ENCODE data around the gene PDZD2.
"Not testable (repeated sequence)": the region's sequence is repeated elsewhere in the genome, so short reads cannot be mapped to it uniquely, and the experiment has no call there.

PDZD2 gene

GRCh38 chr5:32110111-32110696 lies 471.3 kb downstream of the PDZD2 start:
- Mint-ChIP-seq H3K27me3 (no peaks in the 10 kb centered on the region), H3K4me1 (peaks cover 13% of the 10 kb centered on the region), H3K4me3 (no peak overlapping the region), H3K9me3 (no peaks in the 10 kb centered on the region), H3K27ac (no peak overlapping the region), H3K36me3 (ENCODE audit: low read depth) (peaks cover 37% of the 10 kb centered on the region)
- ATAC-seq (no peak), DNase-seq (no peak)

- ATAC-seq, result no peak
- H3K9me3 Mint-ChIP-seq, result no peaks in the 10 kb centered on the region
- DNase-seq, result no peak
- peaks cover 48% of the 10 kb centered on the region for H3K36me3 Mint-ChIP-seq (ENCODE audit: low read depth)
- H3K27ac Mint-ChIP-seq, result peak overlapping the region; percentile 95
- H3K4me1 Mint-ChIP-seq, result peaks cover 51% of the 10 kb centered on the region
- H3K27me3 Mint-ChIP-seq, result no peaks in the 10 kb centered on the region
- peak overlapping the region; percentile 32 for H3K4me3 Mint-ChIP-seq
Observed at GRCh38 chr5:32115985-32116384, 477.1 kb downstream of the PDZD2 start.

DNA sequence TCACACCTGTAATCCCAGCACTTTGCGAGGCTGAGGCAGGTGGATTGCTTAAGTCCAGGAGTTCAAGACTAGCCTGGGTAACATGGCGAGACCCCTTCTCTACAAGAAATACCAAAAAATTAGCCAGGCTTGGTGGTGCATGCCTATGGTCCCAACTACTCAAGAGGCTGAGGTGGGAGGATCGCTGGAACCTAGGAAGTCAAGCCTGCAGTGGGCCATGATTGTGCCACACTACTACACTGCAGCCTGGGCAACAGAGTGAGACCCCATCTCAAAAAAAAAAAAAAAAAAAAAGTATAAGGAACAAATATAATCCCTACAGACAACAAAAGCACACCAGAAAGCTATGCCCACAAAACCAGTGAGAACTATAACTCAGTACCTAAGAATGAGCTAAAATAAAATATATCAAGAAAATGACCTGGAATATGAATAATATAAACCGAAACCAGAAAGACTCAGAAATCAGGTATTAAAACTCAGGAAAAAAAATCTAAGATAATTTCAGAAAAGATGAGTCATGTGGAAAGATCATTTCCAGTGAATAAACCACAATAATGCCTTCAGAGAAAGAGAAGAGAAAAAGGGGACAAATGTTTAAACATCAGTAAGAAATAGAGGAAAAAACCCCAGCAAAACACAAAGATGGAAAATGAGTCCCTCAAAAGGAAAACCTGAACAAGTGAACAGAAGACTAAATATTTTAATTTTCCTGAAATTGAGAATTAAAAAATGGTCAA lies 477.8 kb downstream of the PDZD2 start:
- no peaks in the 10 kb centered on the region for H3K27me3 Mint-ChIP-seq
- no peaks in the 10 kb centered on the region for H3K9me3 Mint-ChIP-seq
- H3K36me3 Mint-ChIP-seq (ENCODE audit: low read depth), result peaks cover 49% of the 10 kb centered on the region
- peaks cover 53% of the 10 kb centered on the region for H3K4me1 Mint-ChIP-seq
- H3K27ac Mint-ChIP-seq, result peak overlapping the region; percentile 95
- DNase-seq, result no peak
- ATAC-seq, result peak; percentile 46
- H3K4me3 Mint-ChIP-seq, result peak overlapping the region; percentile 48

DNA sequence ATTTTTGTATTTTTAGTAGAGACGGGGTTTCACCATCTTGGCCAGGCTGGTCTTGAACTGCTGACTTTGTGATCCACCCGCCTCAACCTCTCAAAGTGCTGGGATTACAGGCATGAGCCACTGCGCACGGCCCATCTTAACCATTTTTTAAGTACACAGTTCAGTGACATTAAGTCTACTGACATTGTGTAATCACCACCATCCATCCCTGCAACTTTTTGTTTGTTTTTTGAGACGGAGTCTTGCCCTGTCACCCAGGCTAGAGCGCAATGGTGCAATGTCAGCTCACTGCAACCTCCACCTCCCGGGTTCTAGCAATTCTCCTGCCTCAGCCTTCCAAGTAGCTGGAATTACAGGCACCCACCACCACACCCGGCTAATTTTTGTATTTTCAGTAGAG lies 480.0 kb downstream of the PDZD2 start:
- DNase-seq, H3K27ac Mint-ChIP-seq, ATAC-seq, H3K4me3 Mint-ChIP-seq, H3K9me3 Mint-ChIP-seq, H3K27me3 Mint-ChIP-seq: not testable (repeated sequence)
- peaks cover 52% of the 10 kb centered on the region for H3K36me3 Mint-ChIP-seq (ENCODE audit: low read depth)
- H3K4me1 Mint-ChIP-seq, result peaks cover 66% of the 10 kb centered on the region

DNA sequence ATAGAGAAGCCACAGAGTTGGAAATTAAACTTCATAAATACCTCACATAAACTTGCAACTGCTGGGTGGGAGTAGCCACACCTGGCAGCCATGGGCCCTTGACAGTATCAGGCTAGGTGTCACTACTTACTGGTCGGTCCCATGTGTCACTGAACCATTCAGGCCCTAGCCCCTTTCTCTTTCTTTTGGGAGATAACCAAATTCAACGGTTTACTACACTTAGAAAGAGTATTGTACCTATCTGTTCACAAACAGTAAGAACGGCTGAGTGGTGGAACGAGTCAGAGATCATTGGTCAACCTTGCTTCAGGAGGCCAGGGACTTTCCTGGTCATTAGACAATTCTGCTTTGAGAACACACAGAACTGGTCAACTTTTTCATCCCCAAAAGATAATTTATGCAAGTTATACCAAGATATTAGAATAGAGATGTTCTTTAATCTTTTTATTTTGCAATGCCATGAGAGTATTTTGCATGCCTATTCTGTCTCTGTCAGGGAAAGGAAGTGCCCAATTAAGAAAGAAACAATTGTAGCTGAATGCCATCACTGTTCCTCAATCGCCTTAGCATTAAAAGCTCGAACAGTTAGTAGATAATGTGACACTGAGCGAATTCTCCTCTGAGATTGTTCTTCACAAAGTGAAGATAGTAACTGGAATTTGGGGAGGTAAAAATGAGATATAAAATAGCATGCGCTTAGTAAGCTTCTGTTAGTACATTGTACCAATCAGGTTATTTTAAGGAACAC lies 484.3 kb downstream of the PDZD2 start:
- Mint-ChIP-seq H3K4me3 (no peak overlapping the region), H3K27ac (peak overlapping the region; percentile 36), H3K36me3 (ENCODE audit: low read depth) (peaks cover 51% of the 10 kb centered on the region), H3K27me3 (no peaks in the 10 kb centered on the region), H3K4me1 (peaks cover 41% of the 10 kb centered on the region), H3K9me3 (no peaks in the 10 kb centered on the region)
- ATAC-seq (no peak), DNase-seq (no peak)

- Mint-ChIP-seq H3K4me3 (no peak overlapping the region), H3K27ac (no peak overlapping the region), H3K4me1 (peaks cover 44% of the 10 kb centered on the region), H3K9me3 (no peaks in the 10 kb centered on the region), H3K36me3 (ENCODE audit: low read depth) (peaks cover 56% of the 10 kb centered on the region), H3K27me3 (no peaks in the 10 kb centered on the region)
- ATAC-seq, result no peak
- no peak for DNase-seq
Observed at GRCh38 chr5:32123889-32124676, 485.2 kb downstream of the PDZD2 start.

DNA sequence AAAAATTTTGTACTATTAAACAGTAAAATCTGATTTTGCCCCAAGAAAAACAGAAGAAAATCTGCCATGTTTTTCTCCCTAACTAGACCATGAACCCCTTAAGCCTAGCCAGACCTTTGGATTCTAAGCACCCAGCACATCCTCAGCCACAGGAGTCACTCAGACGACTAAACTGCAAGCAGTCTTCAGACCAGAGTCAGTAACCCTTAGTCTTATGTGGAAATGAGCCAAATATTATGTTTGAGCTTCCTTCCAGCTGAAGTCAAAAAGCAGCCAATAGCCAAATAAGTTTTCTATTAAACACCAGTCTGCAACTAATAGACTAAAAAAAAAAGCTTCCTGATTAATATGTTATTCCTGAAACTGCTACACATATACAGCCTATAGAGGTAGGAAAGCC lies 487.8 kb downstream of the PDZD2 start:
- Mint-ChIP-seq H3K36me3 (ENCODE audit: low read depth) (peaks cover 57% of the 10 kb centered on the region), H3K9me3 (no peaks in the 10 kb centered on the region), H3K4me3 (no peak overlapping the region), H3K4me1 (peaks cover 55% of the 10 kb centered on the region), H3K27me3 (no peaks in the 10 kb centered on the region), H3K27ac (no peak overlapping the region)
- ATAC-seq, result no peak
- DNase-seq, result no peak

- H3K27me3 Mint-ChIP-seq, result no peaks in the 10 kb centered on the region
- peak overlapping the region; percentile 8 for H3K27ac Mint-ChIP-seq
- no peaks in the 10 kb centered on the region for H3K9me3 Mint-ChIP-seq
- no peak for ATAC-seq
- no peak overlapping the region for H3K4me3 Mint-ChIP-seq
- H3K4me1 Mint-ChIP-seq, result peaks cover 48% of the 10 kb centered on the region
- DNase-seq, result no peak
- peaks cover 59% of the 10 kb centered on the region for H3K36me3 Mint-ChIP-seq (ENCODE audit: low read depth)
Observed at GRCh38 chr5:32127711-32128110, 488.8 kb downstream of the PDZD2 start.

GRCh38 chr5:32129074-32129598 lies 490.2 kb downstream of the PDZD2 start:
- no peaks in the 10 kb centered on the region for H3K9me3 Mint-ChIP-seq
- peak overlapping the region; percentile 14 for H3K27ac Mint-ChIP-seq
- no peak for DNase-seq
- H3K36me3 Mint-ChIP-seq (ENCODE audit: low read depth), result peaks cover 56% of the 10 kb centered on the region
- no peak for ATAC-seq
- no peaks in the 10 kb centered on the region for H3K27me3 Mint-ChIP-seq
- H3K4me3 Mint-ChIP-seq, result no peak overlapping the region
- H3K4me1 Mint-ChIP-seq, result peaks cover 48% of the 10 kb centered on the region

GRCh38 chr5:32130865-32131264 lies 491.9 kb downstream of the PDZD2 start:
- Mint-ChIP-seq H3K36me3 (ENCODE audit: low read depth) (peaks cover 54% of the 10 kb centered on the region), H3K4me3 (no peak overlapping the region), H3K27me3 (no peaks in the 10 kb centered on the region), H3K9me3 (no peaks in the 10 kb centered on the region), H3K27ac (peak overlapping the region; percentile 8), H3K4me1 (peaks cover 53% of the 10 kb centered on the region)
- no peak for DNase-seq
- ATAC-seq, result no peak

DNA sequence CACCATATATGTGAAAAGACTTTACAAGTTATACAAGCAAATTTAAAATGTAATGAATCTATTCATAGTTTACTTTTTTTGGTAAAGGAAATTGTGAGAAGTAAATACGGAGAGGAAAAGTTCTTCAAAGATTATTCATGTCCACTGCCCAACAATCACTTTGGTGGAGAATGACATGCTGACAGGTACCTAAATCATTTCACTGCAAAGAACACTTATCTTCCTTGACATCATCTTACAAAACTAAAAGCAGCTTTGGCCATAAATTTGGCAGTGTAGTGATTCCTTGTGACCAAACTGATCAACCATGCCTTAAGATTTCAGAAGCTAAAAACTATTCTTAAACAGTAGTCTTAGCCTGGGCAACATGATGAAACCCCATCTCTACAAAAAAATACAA lies 492.7 kb downstream of the PDZD2 start:
- Mint-ChIP-seq H3K36me3 (ENCODE audit: low read depth) (peaks cover 49% of the 10 kb centered on the region), H3K27ac (no peak overlapping the region), H3K27me3 (no peaks in the 10 kb centered on the region), H3K4me3 (no peak overlapping the region), H3K4me1 (peaks cover 48% of the 10 kb centered on the region), H3K9me3 (no peaks in the 10 kb centered on the region)
- ATAC-seq, result no peak
- DNase-seq, result no peak

DNA sequence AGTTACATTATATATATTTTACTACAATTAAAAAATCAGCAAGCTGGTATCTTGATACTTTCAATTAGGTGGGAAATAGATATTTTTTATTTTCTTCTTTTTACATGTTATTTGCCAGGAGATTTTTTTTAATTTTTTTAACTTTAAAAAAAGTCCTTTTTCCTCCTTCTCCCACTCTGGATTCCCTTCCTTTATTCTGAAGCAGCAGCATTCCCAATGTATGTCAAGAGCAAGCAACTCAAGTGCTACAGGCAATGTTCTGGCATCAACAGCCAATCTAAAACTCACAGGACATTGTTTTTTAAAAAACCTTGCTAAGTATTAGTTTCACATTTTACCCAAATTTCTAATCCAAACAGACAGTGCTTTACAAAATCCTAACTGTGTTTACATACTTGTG lies 493.8 kb downstream of the PDZD2 start:
- Mint-ChIP-seq H3K27ac (no peak overlapping the region), H3K36me3 (ENCODE audit: low read depth) (peaks cover 46% of the 10 kb centered on the region)
- ATAC-seq, result no peak

DNA sequence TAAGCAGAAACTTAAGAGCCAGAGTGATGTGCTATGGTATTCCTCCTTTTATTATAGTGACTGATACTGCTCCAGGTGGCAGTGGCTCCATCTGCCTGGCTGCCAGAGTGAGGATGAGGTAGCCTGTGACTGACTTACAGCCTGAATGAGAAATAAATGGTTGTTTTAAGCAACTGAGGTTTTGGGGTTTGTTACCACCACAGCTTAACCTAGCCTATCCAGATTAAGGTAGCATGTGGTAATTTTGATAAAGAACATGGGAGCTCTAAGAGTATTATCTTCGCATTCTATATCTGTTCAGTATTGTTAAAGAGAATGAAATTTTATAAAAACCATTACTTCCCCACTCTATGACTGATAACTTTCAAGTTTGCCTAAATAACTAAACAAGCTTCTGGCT lies 496.2 kb downstream of the PDZD2 start:
- Mint-ChIP-seq H3K27me3 (no peaks in the 10 kb centered on the region), H3K27ac (peak overlapping the region; percentile 44), H3K36me3 (ENCODE audit: low read depth) (peaks cover 49% of the 10 kb centered on the region), H3K4me3 (no peak overlapping the region), H3K9me3 (no peaks in the 10 kb centered on the region), H3K4me1 (peaks cover 46% of the 10 kb centered on the region)
- DNase-seq (no peak), ATAC-seq (no peak)

More for the DNA sequence above, 493.8 kb downstream of the PDZD2 start:
- Mint-ChIP-seq H3K4me1 (peaks cover 47% of the 10 kb centered on the region), H3K27me3 (no peaks in the 10 kb centered on the region), H3K4me3 (no peak overlapping the region), H3K9me3 (no peaks in the 10 kb centered on the region)
- DNase-seq, result no peak

- H3K27ac Mint-ChIP-seq, result no peak overlapping the region
- ATAC-seq, result no peak
- no peak for DNase-seq
- H3K4me3 Mint-ChIP-seq, result no peak overlapping the region
- no peaks in the 10 kb centered on the region for H3K27me3 Mint-ChIP-seq
- peaks cover 41% of the 10 kb centered on the region for H3K4me1 Mint-ChIP-seq
- no peaks in the 10 kb centered on the region for H3K9me3 Mint-ChIP-seq
- H3K36me3 Mint-ChIP-seq (ENCODE audit: low read depth), result peaks cover 49% of the 10 kb centered on the region
Observed at GRCh38 chr5:32136342-32136741, 497.4 kb downstream of the PDZD2 start.
